Lower leg skin (tissue), 4 donors: ENCODE data around the gene GPRIN1. TPM values are rescaled to one million over a fixed set of nuclear protein-coding genes. Genes with fewer than 3 reads are reported as not detected.

Experiments used
- DNase-seq, 2 donors: peaks; one replicate each; pipeline ENCODE4 v3.0.0-alpha.2; 2019; ENCODE audit warnings: low spot score in 2 of 2
- H3K4me3 ChIP-seq: fragments of 200-600 bp; sonication (generic); 2 replicates; pipeline ENCODE4 v1.5.1; 2017; ENCODE audit warnings: mild to moderate bottlenecking, low read depth; ENCODE audit not compliant: poor library complexity, severe bottlenecking
- POLR2A ChIP-seq, 2 donors: fragments of 450-650 bp; IDR thresholded peaks; one replicate each; pipeline ENCODE4 v1.6.1; 2016 to 2017; ENCODE audit warnings: antibody characterized with exemption in 2 of 2, mild to moderate bottlenecking in 1 of 2, moderate library complexity in 1 of 2
- WGBS, 2 donors: methylation state at CpG; one replicate each; pipeline ENCODE4 v1.1.5; 2018; 5-methylcytosine and 5-hydroxymethylcytosine counted together
- intact Hi-C: fragments of 100-400 bp; cut with DNase I; formaldehyde crosslinking; loops from one replicate; pipeline ENCODE4 v1.15.0; 2023; ENCODE audit warnings: low total_unique reads
- total RNA-seq, 4 donors: library from RNA; depleted of rRNA; stranded (reverse); fragments of >200 nt; gene quantifications; one replicate each; pipeline ENCODE4 v1.1.0, GENCODE V29; 2016
- TF ChIP-seq, protein P1 (sequence below), 3 donors: fragments of 450-650 bp; IDR thresholded peaks; one replicate each; pipeline ENCODE4 v1.5.1; 2016; ENCODE audit warnings: antibody characterized with exemption in 3 of 3, mild to moderate bottlenecking in 3 of 3, moderate library complexity in 2 of 3

Gene GPRIN1
- total RNA-seq, 4 donors from 2014 or later, result 0.72 to 1.7 (median 1.5) TPM

DNA sequence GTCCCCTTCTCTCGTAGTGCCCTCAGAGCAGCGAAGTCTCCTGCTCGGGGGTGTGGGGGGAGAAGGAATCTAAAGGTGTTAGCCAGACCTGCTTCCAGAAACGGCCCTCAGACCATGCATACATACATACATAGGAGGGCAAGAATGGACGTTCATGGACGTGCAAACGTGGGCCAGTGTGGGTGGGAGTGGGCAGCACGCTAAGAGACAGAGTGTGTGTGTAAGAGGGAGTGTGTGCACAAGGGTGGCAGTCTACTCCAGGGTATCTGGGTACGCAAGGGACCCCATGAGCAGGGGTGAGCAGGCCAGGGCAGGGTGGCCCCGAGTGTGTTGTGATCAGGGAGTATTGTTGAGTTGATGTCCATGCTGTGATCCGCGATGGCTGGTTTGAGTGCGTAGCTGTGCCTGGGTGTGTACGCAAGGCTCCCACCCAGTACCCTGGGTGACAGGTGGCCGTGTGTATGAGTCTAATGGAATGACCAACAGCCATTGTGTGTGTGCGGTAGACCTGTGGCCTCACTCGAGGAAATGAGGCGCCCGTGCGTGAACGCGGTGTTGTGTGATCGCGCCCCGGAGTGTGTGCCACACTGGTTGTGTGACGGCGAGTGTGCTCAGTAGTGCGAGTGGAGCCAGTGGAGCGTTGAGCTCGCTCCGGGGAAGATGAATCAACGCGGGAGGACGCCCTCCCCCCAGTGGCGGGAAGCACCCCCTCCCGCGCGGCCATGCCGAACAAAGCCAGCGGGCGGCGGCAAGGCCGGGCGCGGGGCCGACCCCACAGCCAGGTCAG is 826 bp downstream of the GPRIN1 start:
- 29 to 34% methylated on average over 33 to 45 of the region's 46 CpGs for WGBS, 2 donors
- TF ChIP-seq POLR2A (IDR thresholded peaks at IDR 0.05), result no peak
- TF ChIP-seq, protein P1, sequence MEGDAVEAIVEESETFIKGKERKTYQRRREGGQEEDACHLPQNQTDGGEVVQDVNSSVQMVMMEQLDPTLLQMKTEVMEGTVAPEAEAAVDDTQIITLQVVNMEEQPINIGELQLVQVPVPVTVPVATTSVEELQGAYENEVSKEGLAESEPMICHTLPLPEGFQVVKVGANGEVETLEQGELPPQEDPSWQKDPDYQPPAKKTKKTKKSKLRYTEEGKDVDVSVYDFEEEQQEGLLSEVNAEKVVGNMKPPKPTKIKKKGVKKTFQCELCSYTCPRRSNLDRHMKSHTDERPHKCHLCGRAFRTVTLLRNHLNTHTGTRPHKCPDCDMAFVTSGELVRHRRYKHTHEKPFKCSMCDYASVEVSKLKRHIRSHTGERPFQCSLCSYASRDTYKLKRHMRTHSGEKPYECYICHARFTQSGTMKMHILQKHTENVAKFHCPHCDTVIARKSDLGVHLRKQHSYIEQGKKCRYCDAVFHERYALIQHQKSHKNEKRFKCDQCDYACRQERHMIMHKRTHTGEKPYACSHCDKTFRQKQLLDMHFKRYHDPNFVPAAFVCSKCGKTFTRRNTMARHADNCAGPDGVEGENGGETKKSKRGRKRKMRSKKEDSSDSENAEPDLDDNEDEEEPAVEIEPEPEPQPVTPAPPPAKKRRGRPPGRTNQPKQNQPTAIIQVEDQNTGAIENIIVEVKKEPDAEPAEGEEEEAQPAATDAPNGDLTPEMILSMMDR (IDR thresholded peaks at IDR 0.05), result no peak
- no peak overlapping the region for H3K4me3 ChIP-seq
- intact Hi-C loops, result no loop called here
- DNase-seq, result no peak

DNA sequence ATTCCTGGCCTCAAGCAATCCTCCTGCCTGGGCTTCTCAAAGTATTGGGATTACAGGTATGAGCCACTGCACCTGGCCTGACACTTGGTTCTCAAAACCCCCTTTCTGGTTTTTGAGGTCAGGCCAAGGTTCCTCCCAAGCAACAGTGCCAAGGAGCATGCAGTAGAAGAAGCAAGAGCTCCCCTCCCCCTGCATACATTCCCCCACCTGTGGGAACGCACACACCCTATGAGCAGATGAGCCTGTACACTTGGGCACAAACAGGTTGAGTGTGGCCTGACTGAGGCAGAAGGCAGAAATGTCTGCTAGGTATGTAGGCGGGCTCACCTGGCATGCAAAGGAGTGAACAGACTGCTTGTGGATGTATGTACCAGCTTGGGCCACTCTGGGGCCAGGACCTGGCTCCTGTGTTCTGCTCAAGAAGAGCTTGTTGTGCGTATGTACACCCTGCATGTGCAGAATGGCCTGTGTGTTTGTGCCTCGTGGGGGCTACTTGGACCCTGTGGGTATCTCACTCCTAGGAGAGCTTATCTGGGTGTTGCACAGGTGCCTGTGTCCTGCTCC is 1.7 kb downstream of the GPRIN1 start:
- 70 to 82% methylated on average over 3 to 4 of the region's 4 CpGs for WGBS, 2 donors
- no peak for TF ChIP-seq POLR2A (IDR thresholded peaks at IDR 0.05)
- TF ChIP-seq, protein P1 (IDR thresholded peaks at IDR 0.05), result no peak
- H3K4me3 ChIP-seq, result no peak overlapping the region
- intact Hi-C loops, result no loop called here
- DNase-seq, result no peak

- TF ChIP-seq POLR2A (IDR thresholded peaks at IDR 0.05), result no peak
- TF ChIP-seq, protein P1 (IDR thresholded peaks at IDR 0.05), result no peak
- 89 to 94% methylated on average over 3 of the region's 3 CpGs for WGBS, 2 donors
- no peak overlapping the region for H3K4me3 ChIP-seq
- intact Hi-C loops, result no loop called here
- DNase-seq, result no peak
Observed at GRCh38 chr5:176606875-176607274, 3.1 kb downstream of the GPRIN1 start.

GRCh38 chr5:176606032-176606431 is 3.9 kb downstream of the GPRIN1 start:
- intact Hi-C loops, result no loop called here
- WGBS, 2 donors, result 64 to 79% methylated on average over 3 of the region's 3 CpGs
- no peak overlapping the region for H3K4me3 ChIP-seq
- no peak for DNase-seq
- TF ChIP-seq, protein P1 (IDR thresholded peaks at IDR 0.05), result no peak
- no peak for TF ChIP-seq POLR2A (IDR thresholded peaks at IDR 0.05)

DNA sequence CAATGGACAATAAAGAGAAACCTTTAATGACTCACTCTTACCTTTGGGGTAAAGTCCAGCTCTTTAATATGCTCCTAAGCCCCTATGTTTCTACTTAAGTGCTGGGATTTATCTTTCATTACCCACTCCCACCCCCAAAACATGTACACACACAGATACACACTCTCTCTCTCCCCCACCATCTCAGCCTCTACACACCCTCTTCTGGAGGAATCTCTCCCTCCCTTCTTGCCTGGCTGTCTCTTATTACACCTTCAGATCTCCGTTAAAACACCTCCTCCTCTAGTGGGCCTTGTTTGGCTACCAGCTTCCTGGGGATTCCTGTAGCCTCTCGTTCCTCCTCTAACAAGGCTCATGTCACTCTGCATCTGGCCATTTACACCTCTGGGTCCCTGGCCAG is 6.9 kb downstream of the GPRIN1 start:
- TF ChIP-seq POLR2A (IDR thresholded peaks at IDR 0.05), result no peak
- TF ChIP-seq, protein P1 (IDR thresholded peaks at IDR 0.05), result no peak
- intact Hi-C loops, result no loop called here
- H3K4me3 ChIP-seq, result no peak overlapping the region
- WGBS, 2 donors, result 35 to 44% methylated on average over 2 of the region's 2 CpGs
- no peak for DNase-seq
